ENCODE measurements around the gene MINDY2.
"Not testable (repeated sequence)": the region's sequence is repeated elsewhere in the genome, so short reads cannot be mapped to it uniquely, and the experiment has no call there.

The MINDY2 gene

GRCh38 chr15:58842713-58843396, 71.8 kb downstream of the MINDY2 start:
- Histone ChIP-seq H3K4me3 (replicated peaks; ENCODE audit: low read depth, low read length) (no peak overlapping the region), H3K36me3 (ENCODE audit: control insufficient read depth, insufficient read depth, low read length) (no peaks in the 10 kb centered on the region), H3K27me3 (replicated peaks; ENCODE audit: control insufficient read depth, insufficient read depth, low read length) (no peaks in the 10 kb centered on the region)
- TF ChIP-seq CTCF (IDR thresholded peaks at IDR 0.05; ENCODE audit: insufficient read depth, low read length, poor library complexity, severe bottlenecking), result no peak
- DNase-seq (ENCODE audit: extremely low read depth, insufficient read length), result peak; percentile 49

GRCh38 chr15:58851205-58851604, 80.1 kb downstream of the MINDY2 start:
- not testable (repeated sequence) for H3K4me3 ChIP-seq (replicated peaks; ENCODE audit: low read depth, low read length); H3K36me3 ChIP-seq (ENCODE audit: control insufficient read depth, insufficient read depth, low read length); DNase-seq (ENCODE audit: extremely low read depth, insufficient read length); H3K27me3 ChIP-seq (replicated peaks; ENCODE audit: control insufficient read depth, insufficient read depth, low read length)

- Histone ChIP-seq H3K4me3 (replicated peaks; ENCODE audit: low read depth, low read length) (no peak overlapping the region), H3K36me3 (ENCODE audit: control insufficient read depth, insufficient read depth, low read length) (peaks cover 1% of the 10 kb centered on the region), H3K27me3 (replicated peaks; ENCODE audit: control insufficient read depth, insufficient read depth, low read length) (no peaks in the 10 kb centered on the region)
- TF ChIP-seq CTCF (IDR thresholded peaks at IDR 0.05; ENCODE audit: insufficient read depth, low read length, poor library complexity, severe bottlenecking), result no peak
- no peak for DNase-seq (ENCODE audit: extremely low read depth, insufficient read length)
These were observed 81.2 kb downstream of the MINDY2 start for GRCh38 chr15:58852347-58852746.

- Histone ChIP-seq H3K4me3 (replicated peaks; ENCODE audit: low read depth, low read length) (no peak overlapping the region), H3K36me3 (ENCODE audit: control insufficient read depth, insufficient read depth, low read length) (peaks cover 1% of the 10 kb centered on the region), H3K27me3 (replicated peaks; ENCODE audit: control insufficient read depth, insufficient read depth, low read length) (no peaks in the 10 kb centered on the region)
- TF ChIP-seq CTCF (IDR thresholded peaks at IDR 0.05; ENCODE audit: insufficient read depth, low read length, poor library complexity, severe bottlenecking), result no peak
- DNase-seq (ENCODE audit: extremely low read depth, insufficient read length), result no peak
These were observed 83.5 kb downstream of the MINDY2 start for GRCh38 chr15:58854593-58854992.

- no peak for TF ChIP-seq CTCF (IDR thresholded peaks at IDR 0.05; ENCODE audit: insufficient read depth, low read length, poor library complexity, severe bottlenecking)
- DNase-seq (ENCODE audit: extremely low read depth, insufficient read length), result no peak
- H3K4me3 ChIP-seq (replicated peaks; ENCODE audit: low read depth, low read length), result no peak overlapping the region
- H3K27me3 ChIP-seq (replicated peaks; ENCODE audit: control insufficient read depth, insufficient read depth, low read length), result no peaks in the 10 kb centered on the region
- peaks cover 1% of the 10 kb centered on the region for H3K36me3 ChIP-seq (ENCODE audit: control insufficient read depth, insufficient read depth, low read length)
These were observed 85.0 kb downstream of the MINDY2 start for GRCh38 chr15:58856086-58856485.

GRCh38 chr15:58856621-58857020, 85.5 kb downstream of the MINDY2 start:
- not testable (repeated sequence) for DNase-seq (ENCODE audit: extremely low read depth, insufficient read length); H3K36me3 ChIP-seq (ENCODE audit: control insufficient read depth, insufficient read depth, low read length); H3K27me3 ChIP-seq (replicated peaks; ENCODE audit: control insufficient read depth, insufficient read depth, low read length); H3K4me3 ChIP-seq (replicated peaks; ENCODE audit: low read depth, low read length)

GRCh38 chr15:58862326-58862725, 91.2 kb downstream of the MINDY2 start:
- no peak for TF ChIP-seq CTCF (IDR thresholded peaks at IDR 0.05; ENCODE audit: insufficient read depth, low read length, poor library complexity, severe bottlenecking)
- no peak for DNase-seq (ENCODE audit: extremely low read depth, insufficient read length)
- Histone ChIP-seq H3K27me3 (replicated peaks; ENCODE audit: control insufficient read depth, insufficient read depth, low read length) (no peaks in the 10 kb centered on the region), H3K4me3 (replicated peaks; ENCODE audit: low read depth, low read length) (no peak overlapping the region), H3K36me3 (ENCODE audit: control insufficient read depth, insufficient read depth, low read length) (no peaks in the 10 kb centered on the region)

All from GM06990 (cell line).